Measurements from ENCODE around the gene DCC.

- TF ChIP-seq EZH2 (IDR thresholded peaks at IDR 0.05) (no peak), POLR2AphosphoS5 (IDR thresholded peaks at IDR 0.05; ENCODE audit: borderline replicate concordance, low read depth, low read length) (no peak), FOXP2 (optimal IDR thresholded peaks at IDR 0.05; ENCODE audit: control extremely low read depth, extremely low read length, insufficient read depth) (no peak)
Observed at GRCh38 chr18:52861558-52861957, 521.6 kb downstream of the DCC start.

Data from SK-N-MC (cell line).